GM10266 (cell line): ENCODE data around the gene SLC16A7.
A peak's percentile ranks its signal among the peaks of the same experiment; 100 is the strongest.

Source experiments
- DNase-seq: peaks from one replicate; pipeline ENCODE4 v3.0.0; 2012; ENCODE audit errors: extremely low spot score
- CTCF ChIP-seq: IDR thresholded peaks from 2 replicates; pipeline ENCODE4 v1.5.1; 2012; ENCODE audit warnings: mild to moderate bottlenecking, low read depth; ENCODE audit not compliant: control insufficient read depth, insufficient read depth; ENCODE audit errors: missing control alignments

Gene SLC16A7, protein sequence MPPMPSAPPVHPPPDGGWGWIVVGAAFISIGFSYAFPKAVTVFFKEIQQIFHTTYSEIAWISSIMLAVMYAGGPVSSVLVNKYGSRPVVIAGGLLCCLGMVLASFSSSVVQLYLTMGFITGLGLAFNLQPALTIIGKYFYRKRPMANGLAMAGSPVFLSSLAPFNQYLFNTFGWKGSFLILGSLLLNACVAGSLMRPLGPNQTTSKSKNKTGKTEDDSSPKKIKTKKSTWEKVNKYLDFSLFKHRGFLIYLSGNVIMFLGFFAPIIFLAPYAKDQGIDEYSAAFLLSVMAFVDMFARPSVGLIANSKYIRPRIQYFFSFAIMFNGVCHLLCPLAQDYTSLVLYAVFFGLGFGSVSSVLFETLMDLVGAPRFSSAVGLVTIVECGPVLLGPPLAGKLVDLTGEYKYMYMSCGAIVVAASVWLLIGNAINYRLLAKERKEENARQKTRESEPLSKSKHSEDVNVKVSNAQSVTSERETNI

GRCh38 chr12:59595883-59596540 lies at the start of gene SLC16A7:
Gene SLC16A7, plus strand, starts transcription at chr12:59596029. Its CDS starts 108,773 bp downstream, at chr12:59704802.
- peak; percentile 76 for DNase-seq
- no peak for TF ChIP-seq CTCF

GRCh38 chr12:59548930-59549329 lies 46.9 kb upstream of the SLC16A7 start:
- TF ChIP-seq CTCF: no peak

GRCh38 chr12:59559696-59560095 lies 36.1 kb upstream of the SLC16A7 start:
- DNase-seq: no peak
- no peak for TF ChIP-seq CTCF

More at GRCh38 chr12:59548930-59549329, 46.9 kb upstream of the SLC16A7 start:
- no peak for DNase-seq

- no peak for DNase-seq
Observed at GRCh38 chr12:59570145-59570544, 25.7 kb upstream of the SLC16A7 start.

DNA sequence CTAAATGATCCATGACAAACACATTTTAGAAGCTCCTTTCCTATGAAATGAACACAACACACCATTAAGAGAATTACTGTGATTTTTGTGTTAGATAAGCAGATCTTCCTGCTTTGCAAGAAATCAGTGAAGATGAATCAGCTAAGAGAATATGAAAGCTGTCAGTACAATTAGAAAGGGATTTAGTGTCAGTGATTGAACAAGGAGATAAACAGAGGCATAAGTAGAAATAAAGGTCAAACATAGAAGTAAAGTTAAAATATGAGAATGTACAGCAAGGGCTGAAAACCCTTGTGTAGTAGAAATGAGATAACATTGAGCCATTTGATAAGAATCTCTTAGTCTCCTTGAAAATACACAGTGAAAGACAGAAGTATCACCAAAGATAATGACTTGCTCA lies 21.4 kb upstream of the SLC16A7 start:
- no peak for TF ChIP-seq CTCF
- no peak for DNase-seq

More at GRCh38 chr12:59570145-59570544, 25.7 kb upstream of the SLC16A7 start:
- no peak for TF ChIP-seq CTCF

- DNase-seq: no peak
- no peak for TF ChIP-seq CTCF
Observed at GRCh38 chr12:59575826-59576225, 20.0 kb upstream of the SLC16A7 start.

DNA sequence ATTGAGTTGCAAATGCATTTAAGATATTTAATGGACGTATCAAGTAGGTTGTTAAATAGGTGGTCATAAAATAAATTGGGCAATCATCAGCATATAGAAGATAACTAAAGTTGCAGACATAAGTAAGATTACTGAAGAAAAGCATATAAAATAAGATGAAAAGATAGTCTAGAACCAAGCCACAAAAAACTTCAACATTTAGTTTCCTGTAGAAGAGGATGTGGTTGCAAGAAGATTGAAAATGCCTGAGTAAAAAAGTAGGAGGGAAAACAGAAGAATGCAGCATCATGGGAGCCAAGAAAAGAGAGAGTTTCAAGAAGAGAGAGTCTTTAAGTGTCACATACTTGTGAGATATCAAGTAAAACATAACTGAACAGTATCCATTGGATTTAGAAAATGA lies 17.6 kb upstream of the SLC16A7 start:
- TF ChIP-seq CTCF: no peak
- no peak for DNase-seq
